Neural progenitor cell (in vitro differentiated cells): ENCODE data around the gene HOXB9. TPM values are rescaled to one million over a fixed set of nuclear protein-coding genes. Genes with fewer than 3 reads are reported as not detected.
A peak's percentile ranks its signal among the peaks of the same experiment; 100 is the strongest.

Source experiments
- DNase-seq: peaks from one replicate; pipeline ENCODE4 v3.0.0-alpha.2; 2016; ENCODE audit warnings: low spot score
- H2AFZ ChIP-seq: fragments of 200-600 bp; sonication (generic); replicated peaks from 2 replicates; pipeline ENCODE4 v1.6.1; 2016; ENCODE audit warnings: antibody characterized with exemption
- H3F3A ChIP-seq: fragments of 200-600 bp; sonication (generic); 2 replicates; pipeline ENCODE4 v1.6.1; 2016; ENCODE audit warnings: antibody characterized with exemption, low read depth
- H3K27ac ChIP-seq: fragments of 200-600 bp; sonication (generic); 2 replicates; pipeline ENCODE4 v1.5.1; 2016; ENCODE audit warnings: mild to moderate bottlenecking
- H3K27me3 ChIP-seq: fragments of 200-600 bp; sonication (generic); 2 replicates; pipeline ENCODE4 v1.6.1; 2016; ENCODE audit warnings: mild to moderate bottlenecking, moderate library complexity
- H3K36me3 ChIP-seq: fragments of 200-600 bp; sonication (generic); 2 replicates; pipeline ENCODE4 v1.5.1; 2016
- H3K4me1 ChIP-seq: fragments of 200-600 bp; sonication (generic); 2 replicates; pipeline ENCODE4 v1.6.1; 2016; ENCODE audit warnings: mixed run types
- H3K4me2 ChIP-seq: fragments of 200-600 bp; sonication (generic); 2 replicates; pipeline ENCODE4 v1.6.1; 2016
- H3K4me3 ChIP-seq: fragments of 200-600 bp; sonication (generic); 2 replicates; pipeline ENCODE4 v1.5.1; 2016
- H3K79me2 ChIP-seq: fragments of 200-600 bp; sonication (generic); 2 replicates; pipeline ENCODE4 v1.6.1; 2016; ENCODE audit warnings: low read depth
- H3K9ac ChIP-seq: fragments of 200-600 bp; sonication (generic); 2 replicates; pipeline ENCODE4 v1.6.1; 2016
- H3K9me3 ChIP-seq: fragments of 200-600 bp; sonication (generic); 2 replicates; pipeline ENCODE4 v1.5.1; 2016; ENCODE audit warnings: low read depth
- H4K20me1 ChIP-seq: fragments of 200-600 bp; sonication (generic); 2 replicates; pipeline ENCODE4 v1.6.1; 2016; ENCODE audit warnings: low read depth
- H3K27ac Mint-ChIP-seq: 3 replicates; pipeline ENCODE4 v1.8.0; 2021; ENCODE audit warnings: mixed read lengths
- H3K27me3 Mint-ChIP-seq: 2 replicates; pipeline ENCODE4 v1.8.0; 2022; ENCODE audit warnings: low read depth, mild to moderate bottlenecking, inconsistent platforms, moderate library complexity, mixed read lengths; ENCODE audit not compliant: insufficient read depth
- H3K36me3 Mint-ChIP-seq: 3 replicates; pipeline ENCODE4 v1.8.0; 2021; ENCODE audit warnings: mixed read lengths
- H3K4me1 Mint-ChIP-seq: 3 replicates; pipeline ENCODE4 v1.8.0; 2021; ENCODE audit warnings: mixed read lengths
- H3K4me3 Mint-ChIP-seq: 3 replicates; pipeline ENCODE4 v1.8.0; 2021; ENCODE audit warnings: mild to moderate bottlenecking, moderate library complexity, mixed read lengths
- H3K9me3 Mint-ChIP-seq: 3 replicates; pipeline ENCODE4 v1.8.0; 2020; ENCODE audit warnings: mixed read lengths
- CTCF ChIP-seq: fragments of 200-600 bp; sonication (generic); IDR thresholded peaks from 2 replicates; pipeline ENCODE4 v1.5.1; 2017; ENCODE audit warnings: antibody characterized with exemption, mild to moderate bottlenecking
- EZH2 ChIP-seq: fragments of 200-600 bp; sonication (generic); IDR thresholded peaks from 2 replicates; pipeline ENCODE4 v1.6.1; 2017; ENCODE audit warnings: antibody characterized with exemption, mild to moderate bottlenecking, moderate library complexity
- EZH2phosphoT487 ChIP-seq: fragments of 200-600 bp; sonication (generic); IDR thresholded peaks from 2 replicates; pipeline ENCODE4 v1.6.1; 2017; ENCODE audit warnings: antibody characterized with exemption
- total RNA-seq: library from RNA; depleted of rRNA; stranded (reverse); fragments of >200 nt; gene quantifications from 2 replicates; pipeline ENCODE4 v1.2.3, GENCODE V29; 2015; ENCODE audit warnings: low replicate concordance

HOXB9 gene
- total RNA-seq, 1 donor from 2014 or later = not detected

- no peaks in the 10 kb centered on the region for H3F3A ChIP-seq
- H3K9me3 ChIP-seq = no peaks in the 10 kb centered on the region
- no peak overlapping the region for H3K9ac ChIP-seq
- peaks cover 100% of the 10 kb centered on the region for H3K27me3 ChIP-seq
- H3K36me3 ChIP-seq = no peaks in the 10 kb centered on the region
- Mint-ChIP-seq H3K36me3 (peaks cover 1% of the 10 kb centered on the region), H3K27me3 (peaks cover 97% of the 10 kb centered on the region), H3K9me3 (peaks cover 10% of the 10 kb centered on the region), H3K4me1 (peaks cover 9% of the 10 kb centered on the region), H3K4me3 (no peak overlapping the region), H3K27ac (no peak overlapping the region)
- no peaks in the 10 kb centered on the region for H3K4me1 ChIP-seq
- peaks cover 95% of the 10 kb centered on the region for H4K20me1 ChIP-seq
- TF ChIP-seq EZH2phosphoT487 (no peak), EZH2 (no peak), CTCF (no peak)
- H3K4me3 ChIP-seq = no peak overlapping the region
- no peak overlapping the region for H2AFZ ChIP-seq
- no peak overlapping the region for H3K4me2 ChIP-seq
- H3K79me2 ChIP-seq = no peaks in the 10 kb centered on the region
- H3K27ac ChIP-seq = no peak overlapping the region
- DNase-seq = no peak
These were observed 30.7 kb downstream of the HOXB9 start for GRCh38 chr17:48595278-48595999.

GRCh38 chr17:48594538-48595277 is 31.4 kb downstream of the HOXB9 start:
- H3K4me1 ChIP-seq = no peaks in the 10 kb centered on the region
- Mint-ChIP-seq H3K27ac (no peak overlapping the region), H3K4me1 (peaks cover 9% of the 10 kb centered on the region), H3K27me3 (peaks cover 97% of the 10 kb centered on the region), H3K4me3 (no peak overlapping the region), H3K9me3 (peaks cover 11% of the 10 kb centered on the region), H3K36me3 (peaks cover 1% of the 10 kb centered on the region)
- H4K20me1 ChIP-seq = peaks cover 98% of the 10 kb centered on the region
- no peaks in the 10 kb centered on the region for H3F3A ChIP-seq
- no peaks in the 10 kb centered on the region for H3K36me3 ChIP-seq
- no peak overlapping the region for H3K27ac ChIP-seq
- H3K79me2 ChIP-seq = no peaks in the 10 kb centered on the region
- H3K9me3 ChIP-seq = no peaks in the 10 kb centered on the region
- no peak overlapping the region for H3K4me2 ChIP-seq
- no peak overlapping the region for H3K4me3 ChIP-seq
- peaks cover 100% of the 10 kb centered on the region for H3K27me3 ChIP-seq
- no peak overlapping the region for H2AFZ ChIP-seq
- no peak overlapping the region for H3K9ac ChIP-seq
- peak; percentile 91 for TF ChIP-seq EZH2
- no peak for TF ChIP-seq CTCF
- peak; percentile 74 for TF ChIP-seq EZH2phosphoT487
- no peak for DNase-seq

GRCh38 chr17:48593840-48594537 is 32.2 kb downstream of the HOXB9 start:
- Histone ChIP-seq H3K27ac (no peak overlapping the region), H3K4me1 (no peaks in the 10 kb centered on the region), H3K9ac (no peak overlapping the region), H3K4me3 (no peak overlapping the region), H2AFZ (no peak overlapping the region), H3K4me2 (no peak overlapping the region), H3K9me3 (no peaks in the 10 kb centered on the region), H3K27me3 (peaks cover 100% of the 10 kb centered on the region), H3F3A (no peaks in the 10 kb centered on the region), H4K20me1 (peaks cover 98% of the 10 kb centered on the region), H3K36me3 (no peaks in the 10 kb centered on the region), H3K79me2 (no peaks in the 10 kb centered on the region)
- peak; percentile 87 for DNase-seq
- Mint-ChIP-seq H3K4me1 (peaks cover 9% of the 10 kb centered on the region), H3K36me3 (peaks cover 1% of the 10 kb centered on the region), H3K9me3 (peaks cover 8% of the 10 kb centered on the region), H3K27ac (no peak overlapping the region), H3K27me3 (peaks cover 97% of the 10 kb centered on the region), H3K4me3 (no peak overlapping the region)
- TF ChIP-seq EZH2 (peak; percentile 86), EZH2phosphoT487 (peak; percentile 85), CTCF (peak; percentile 91)
